Astrocyte of the spinal cord (primary cell): ENCODE measurements around the gene ANKRD34A.

Experiments used
- DNase-seq: peaks from one replicate; pipeline ENCODE4 v3.0.0; 2011; ENCODE audit warnings: low read depth, low spot score
- H3K4me3 ChIP-seq: 2 replicates; pipeline ENCODE4 v1.5.1; 2011; ENCODE audit warnings: low read depth, mild to moderate bottlenecking, low read length, moderate library complexity
- in situ Hi-C: cut with HindIII; loops from 2 replicates; pipeline ENCODE4 v1.10.0; 2017; ENCODE audit warnings: low sequenced_read_pairs
- TF ChIP-seq, protein P1 (sequence below): IDR thresholded peaks from 2 replicates; pipeline ENCODE4 v1.5.1; 2012; ENCODE audit warnings: low read depth, mild to moderate bottlenecking, low read length, inconsistent platforms

Gene ANKRD34A

DNA sequence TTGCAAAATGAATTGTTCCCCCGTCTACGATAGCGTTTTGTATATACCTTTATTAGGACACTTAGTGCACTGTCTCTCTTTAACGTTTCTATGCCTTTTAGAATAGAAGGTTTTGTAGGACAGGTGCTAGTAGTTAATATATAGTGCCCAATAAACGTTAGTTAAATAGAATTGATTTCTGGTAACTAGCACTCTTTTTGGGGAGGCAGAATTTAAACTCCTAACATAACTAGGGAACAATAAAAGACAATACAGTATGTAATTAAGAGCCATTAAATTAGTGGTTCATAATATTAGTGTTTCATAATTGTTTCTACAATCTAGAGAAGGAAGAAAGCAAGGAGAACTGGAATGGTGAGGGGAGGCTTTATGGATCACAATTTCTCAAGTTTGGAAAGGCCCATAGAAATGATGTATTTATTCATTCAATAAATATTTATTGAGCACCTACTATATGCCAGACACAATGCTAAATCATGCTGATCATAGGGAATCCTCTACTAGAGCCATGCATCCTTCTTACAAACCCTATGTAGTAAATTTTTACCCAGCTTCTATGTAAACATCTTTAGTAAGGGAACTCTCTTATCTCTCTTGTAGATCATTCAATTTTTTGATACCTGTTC lies 857 bp upstream of the ANKRD34A start:
- TF ChIP-seq, protein P1, sequence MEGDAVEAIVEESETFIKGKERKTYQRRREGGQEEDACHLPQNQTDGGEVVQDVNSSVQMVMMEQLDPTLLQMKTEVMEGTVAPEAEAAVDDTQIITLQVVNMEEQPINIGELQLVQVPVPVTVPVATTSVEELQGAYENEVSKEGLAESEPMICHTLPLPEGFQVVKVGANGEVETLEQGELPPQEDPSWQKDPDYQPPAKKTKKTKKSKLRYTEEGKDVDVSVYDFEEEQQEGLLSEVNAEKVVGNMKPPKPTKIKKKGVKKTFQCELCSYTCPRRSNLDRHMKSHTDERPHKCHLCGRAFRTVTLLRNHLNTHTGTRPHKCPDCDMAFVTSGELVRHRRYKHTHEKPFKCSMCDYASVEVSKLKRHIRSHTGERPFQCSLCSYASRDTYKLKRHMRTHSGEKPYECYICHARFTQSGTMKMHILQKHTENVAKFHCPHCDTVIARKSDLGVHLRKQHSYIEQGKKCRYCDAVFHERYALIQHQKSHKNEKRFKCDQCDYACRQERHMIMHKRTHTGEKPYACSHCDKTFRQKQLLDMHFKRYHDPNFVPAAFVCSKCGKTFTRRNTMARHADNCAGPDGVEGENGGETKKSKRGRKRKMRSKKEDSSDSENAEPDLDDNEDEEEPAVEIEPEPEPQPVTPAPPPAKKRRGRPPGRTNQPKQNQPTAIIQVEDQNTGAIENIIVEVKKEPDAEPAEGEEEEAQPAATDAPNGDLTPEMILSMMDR, result no peak
- in situ Hi-C loops, result no loop called here
- DNase-seq, result no peak
- H3K4me3 ChIP-seq, result peak overlapping the region; percentile 75

DNA sequence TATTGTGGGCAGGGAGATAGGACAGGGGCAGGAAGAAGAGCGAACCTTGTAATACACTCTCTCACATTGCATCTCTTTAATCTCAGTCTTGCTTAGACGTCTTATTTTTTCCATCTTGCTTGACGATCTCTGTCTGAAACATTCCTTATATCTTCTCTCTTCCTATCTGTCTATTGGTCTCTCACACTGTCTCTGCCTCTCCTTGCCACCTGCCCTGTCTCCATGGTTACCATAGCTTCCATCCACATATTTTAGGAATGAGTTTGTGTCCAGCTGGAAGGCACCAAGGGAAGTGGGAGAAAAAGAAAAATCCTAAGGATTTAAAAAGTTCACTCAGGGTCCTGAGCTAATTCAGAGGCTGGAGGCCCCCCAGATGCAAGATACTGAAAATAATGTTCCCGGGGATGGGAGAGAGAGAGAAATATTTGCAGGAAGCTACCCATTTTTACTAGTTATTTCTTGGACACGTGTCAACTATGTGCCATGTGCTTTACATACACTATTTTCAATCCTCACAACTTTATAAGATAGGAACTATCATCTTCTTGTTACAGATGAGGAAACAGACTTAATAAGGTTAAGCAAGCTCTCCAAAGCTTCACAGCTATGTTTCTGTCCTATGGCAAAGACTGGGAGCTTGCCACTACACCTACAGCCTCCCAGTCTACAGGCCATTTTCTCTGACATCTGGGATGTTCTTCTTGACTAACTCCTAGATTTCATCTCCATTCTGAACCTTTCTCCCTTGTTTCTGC lies 933 bp downstream of the ANKRD34A start:
- H3K4me3 ChIP-seq, result peak overlapping the region; percentile 75
- TF ChIP-seq, protein P1, result no peak
- in situ Hi-C loops, result no loop called here
- DNase-seq, result peak; percentile 53

DNA sequence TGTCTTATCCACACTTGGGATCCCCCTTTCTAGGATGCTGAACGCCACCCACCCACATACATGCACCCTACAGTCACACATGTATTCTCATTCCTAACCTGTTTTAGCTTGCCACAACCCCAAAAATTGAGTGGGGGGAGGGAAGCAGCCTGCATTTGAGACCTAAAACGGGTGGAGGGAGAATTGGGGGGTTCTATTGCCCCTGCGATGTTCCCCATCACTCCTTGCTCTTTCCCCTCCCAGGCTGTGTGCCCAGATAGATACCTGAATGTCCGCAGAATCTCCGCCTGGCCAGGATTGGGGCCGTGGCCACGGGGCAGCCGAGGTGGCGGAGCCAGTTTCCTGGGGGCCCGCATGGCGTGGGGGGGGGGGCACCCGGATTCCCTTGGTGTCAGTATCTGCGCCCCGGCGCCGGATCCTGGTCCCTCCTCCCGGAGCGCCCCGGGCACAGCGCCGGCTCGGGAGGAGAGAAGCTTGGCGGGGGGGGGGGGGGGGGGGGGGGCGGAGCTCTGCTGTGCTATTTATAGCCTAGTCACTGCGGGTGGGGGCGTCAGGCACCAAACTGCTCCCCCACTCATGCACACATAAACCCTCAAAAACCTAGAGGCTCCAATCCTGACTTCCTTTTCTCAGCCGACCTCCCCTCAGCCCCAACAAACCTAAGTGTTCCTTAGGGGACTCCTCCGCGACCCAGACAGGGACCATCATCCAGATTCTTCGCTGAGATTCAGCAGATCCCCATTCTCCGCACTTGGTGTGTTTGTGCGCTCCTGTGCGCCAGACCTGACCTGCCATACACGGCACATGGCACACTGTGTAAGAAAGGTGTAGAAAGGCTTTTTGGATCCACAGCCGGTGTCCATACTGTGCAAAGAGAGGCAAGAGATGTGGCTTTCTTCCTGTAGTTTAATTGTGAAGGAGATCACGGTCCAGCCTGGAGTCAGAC lies 1.9 kb downstream of the ANKRD34A start:
- DNase-seq, result no peak
- TF ChIP-seq, protein P1, result no peak
- in situ Hi-C loops, result no loop called here
- H3K4me3 ChIP-seq, result peak overlapping the region; percentile 63

DNA sequence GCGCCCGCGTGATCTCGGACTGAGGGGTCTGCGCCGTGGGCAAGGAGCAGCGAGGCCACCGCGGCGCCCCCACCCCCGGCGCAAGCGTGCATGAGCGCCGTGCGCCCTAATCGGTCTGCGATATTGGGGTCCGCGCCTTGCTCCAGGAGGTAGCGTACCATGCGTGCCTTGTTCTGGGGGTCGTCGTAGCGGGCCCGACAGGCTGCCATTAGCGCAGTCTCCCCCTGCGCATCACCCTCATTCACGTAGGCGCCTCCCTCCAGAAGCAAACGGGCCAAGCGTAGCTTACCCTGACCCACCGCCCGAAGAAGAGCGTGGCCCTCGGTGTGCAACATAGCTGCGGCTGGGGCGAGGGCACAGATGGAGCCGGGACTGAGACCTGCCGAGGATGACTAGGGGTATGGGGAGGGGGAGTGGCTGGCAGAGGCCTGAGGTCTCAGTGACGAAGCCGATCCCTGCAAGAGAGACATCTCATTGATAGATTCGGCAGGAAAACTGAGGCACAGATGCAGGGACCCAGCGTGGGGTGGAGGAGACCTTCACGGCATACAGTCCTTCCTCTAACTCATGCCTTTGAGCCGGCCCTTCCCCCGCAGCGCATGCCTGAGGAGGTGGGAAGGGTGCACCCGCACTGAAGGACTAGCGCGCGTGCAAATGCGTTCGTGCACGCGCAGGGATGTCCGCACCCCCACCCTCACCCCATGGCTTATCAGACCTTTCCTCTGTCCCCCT lies 2.8 kb downstream of the ANKRD34A start:
- DNase-seq, result no peak
- TF ChIP-seq, protein P1, result no peak
- H3K4me3 ChIP-seq, result peak overlapping the region; percentile 63
- in situ Hi-C loops, result no loop called here

DNA sequence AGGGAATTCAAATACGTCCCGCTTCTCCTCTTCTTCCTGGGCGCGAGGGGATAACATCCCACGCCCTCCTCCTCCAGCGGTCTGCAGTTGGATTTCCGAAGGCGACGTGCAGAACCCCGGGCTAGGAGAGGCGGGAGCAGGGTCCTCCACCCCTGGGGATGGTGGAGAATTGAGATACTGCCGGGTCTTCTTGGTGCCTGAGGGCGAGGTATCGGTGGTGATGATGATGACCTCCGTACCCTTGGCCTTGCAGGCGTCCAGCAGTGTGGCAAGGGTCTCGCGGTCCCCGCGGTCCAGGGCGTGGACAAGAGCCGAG lies 3.3 kb downstream of the ANKRD34A start:
- DNase-seq, result no peak
- in situ Hi-C loops, result no loop called here
- peak overlapping the region; percentile 63 for H3K4me3 ChIP-seq
- TF ChIP-seq, protein P1, result no peak
